Endothelial cell of umbilical vein (primary cell): ENCODE results near the gene PXT1.
"Not testable (repeated sequence)": the region's sequence is repeated elsewhere in the genome, so short reads cannot be mapped to it uniquely, and the experiment has no call there.

Experiments
- CTCF ChIP-seq, 2 donors: IDR thresholded peaks; 1 replicate in 1 of 2; 2 replicates in 1 of 2; pipeline ENCODE4 v1.5.1; 2011; ENCODE audit warnings: low read length in 2 of 2, mild to moderate bottlenecking in 2 of 2, moderate library complexity in 2 of 2, control low read depth in 1 of 2, inconsistent platforms in 1 of 2, low read depth in 1 of 2; ENCODE audit not compliant: insufficient read depth in 1 of 2; ENCODE audit errors: extremely low read depth in 1 of 2
- EZH2 ChIP-seq: IDR thresholded peaks from 2 replicates; pipeline ENCODE4 v1.6.1; 2012; ENCODE audit warnings: borderline replicate concordance, low read depth, mild to moderate bottlenecking, moderate library complexity, low read length, inconsistent platforms; ENCODE audit not compliant: severe bottlenecking
- MYC ChIP-seq: IDR thresholded peaks from one replicate; pipeline ENCODE4 v1.6.1; 2011; ENCODE audit warnings: mild to moderate bottlenecking, low read depth, low read length
- POLR2A ChIP-seq: IDR thresholded peaks from 2 replicates; pipeline ENCODE4 v1.6.1; 2012; ENCODE audit warnings: low read depth, mild to moderate bottlenecking, control low read depth, low read length

- TF ChIP-seq POLR2A; MYC; CTCF (IDR thresholded peaks at IDR 0.05; ENCODE audit: extremely low read depth in 1 of 2, insufficient read depth in 1 of 2, low read depth in 1 of 2, low read length in 2 of 2); EZH2: not testable (repeated sequence)
Measured at GRCh38 chr6:36449173-36449572, 6.5 kb upstream of the PXT1 start.
